Measurements from ENCODE around the gene WAS.

Gene WAS

GRCh38 chrX:48713847-48714246 lies 30.2 kb downstream of the WAS start:
- DNase-seq, result no peak

- no peak for DNase-seq
These were observed 31.0 kb downstream of the WAS start for GRCh38 chrX:48714573-48714972.

- DNase-seq, result no peak
These were observed 31.5 kb downstream of the WAS start for GRCh38 chrX:48715072-48715471.

- DNase-seq, result no peak
These were observed 32.4 kb downstream of the WAS start for GRCh38 chrX:48715876-48716502.

GRCh38 chrX:48719958-48720357 lies 36.4 kb downstream of the WAS start:
- no peak for DNase-seq

- DNase-seq, result no peak
These were observed 37.1 kb downstream of the WAS start for GRCh38 chrX:48720577-48721250.

GRCh38 chrX:48721916-48722315 lies 38.3 kb downstream of the WAS start:
- no peak for DNase-seq

- DNase-seq, result no peak
These were observed 43.0 kb downstream of the WAS start for GRCh38 chrX:48726596-48726995.

- no peak for DNase-seq
These were observed 45.1 kb downstream of the WAS start for GRCh38 chrX:48728653-48729052.

- no peak for DNase-seq
These were observed 52.7 kb downstream of the WAS start for GRCh38 chrX:48736303-48736702.

GRCh38 chrX:48736878-48737212 lies 53.2 kb downstream of the WAS start:
- no peak for DNase-seq

GRCh38 chrX:48737213-48737938 lies 53.8 kb downstream of the WAS start:
- peak; percentile 95 for DNase-seq

- no peak for DNase-seq
These were observed 54.3 kb downstream of the WAS start for GRCh38 chrX:48737940-48738339.

Data from activated CD4-positive, alpha-beta T cell treated with anti-CD3 and anti-CD28 coated beads, Interleukin-2, amount 50 U/mL, for 16 hours (primary cell).